Neural cell (in vitro differentiated cells): ENCODE results near the gene OR1D5.

ENCODE experiments used
- EP300 ChIP-seq: fragments of 450-650 bp; conservative IDR thresholded peaks from 2 replicates; pipeline ENCODE4 v1.6.1; 2014; ENCODE audit warnings: antibody characterized with exemption, mild to moderate bottlenecking, moderate library complexity; ENCODE audit not compliant: poor library complexity, severe bottlenecking
- EZH2 ChIP-seq: fragments of 200-600, 300-800 bp; shearing (Covaris generic), sonication (generic); IDR thresholded peaks from 2 replicates; pipeline ENCODE4 v1.6.1; 2014; ENCODE audit warnings: antibody characterized with exemption, low read length, borderline replicate concordance, mild to moderate bottlenecking; ENCODE audit not compliant: insufficient read depth, poor library complexity, severe bottlenecking
- POLR2AphosphoS5 ChIP-seq: IDR thresholded peaks from 2 replicates; pipeline ENCODE4 v1.6.1; 2012
- RAD21 ChIP-seq: fragments of 450-650 bp; conservative IDR thresholded peaks from 2 replicates; pipeline ENCODE4 v1.6.1; 2014; ENCODE audit warnings: antibody characterized with exemption, mild to moderate bottlenecking, moderate library complexity
- TAF1 ChIP-seq: IDR thresholded peaks from 2 replicates; pipeline ENCODE4 v1.6.1; 2012; ENCODE audit warnings: low read depth
- TF ChIP-seq, protein P1 (sequence below): fragments of 450-650 bp; IDR thresholded peaks from 2 replicates; pipeline ENCODE4 v1.5.1; 2014; ENCODE audit warnings: antibody characterized with exemption, mild to moderate bottlenecking, moderate library complexity; ENCODE audit not compliant: poor library complexity, severe bottlenecking
- TF ChIP-seq, protein P2 (sequence below): IDR thresholded peaks from 2 replicates; pipeline ENCODE4 v1.6.1; 2012; ENCODE audit warnings: borderline replicate concordance

- TF ChIP-seq, protein P1, sequence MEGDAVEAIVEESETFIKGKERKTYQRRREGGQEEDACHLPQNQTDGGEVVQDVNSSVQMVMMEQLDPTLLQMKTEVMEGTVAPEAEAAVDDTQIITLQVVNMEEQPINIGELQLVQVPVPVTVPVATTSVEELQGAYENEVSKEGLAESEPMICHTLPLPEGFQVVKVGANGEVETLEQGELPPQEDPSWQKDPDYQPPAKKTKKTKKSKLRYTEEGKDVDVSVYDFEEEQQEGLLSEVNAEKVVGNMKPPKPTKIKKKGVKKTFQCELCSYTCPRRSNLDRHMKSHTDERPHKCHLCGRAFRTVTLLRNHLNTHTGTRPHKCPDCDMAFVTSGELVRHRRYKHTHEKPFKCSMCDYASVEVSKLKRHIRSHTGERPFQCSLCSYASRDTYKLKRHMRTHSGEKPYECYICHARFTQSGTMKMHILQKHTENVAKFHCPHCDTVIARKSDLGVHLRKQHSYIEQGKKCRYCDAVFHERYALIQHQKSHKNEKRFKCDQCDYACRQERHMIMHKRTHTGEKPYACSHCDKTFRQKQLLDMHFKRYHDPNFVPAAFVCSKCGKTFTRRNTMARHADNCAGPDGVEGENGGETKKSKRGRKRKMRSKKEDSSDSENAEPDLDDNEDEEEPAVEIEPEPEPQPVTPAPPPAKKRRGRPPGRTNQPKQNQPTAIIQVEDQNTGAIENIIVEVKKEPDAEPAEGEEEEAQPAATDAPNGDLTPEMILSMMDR = no peak
- TF ChIP-seq RAD21 = no peak
- no peak for TF ChIP-seq POLR2AphosphoS5
- no peak for TF ChIP-seq EZH2
- TF ChIP-seq, protein P2, sequence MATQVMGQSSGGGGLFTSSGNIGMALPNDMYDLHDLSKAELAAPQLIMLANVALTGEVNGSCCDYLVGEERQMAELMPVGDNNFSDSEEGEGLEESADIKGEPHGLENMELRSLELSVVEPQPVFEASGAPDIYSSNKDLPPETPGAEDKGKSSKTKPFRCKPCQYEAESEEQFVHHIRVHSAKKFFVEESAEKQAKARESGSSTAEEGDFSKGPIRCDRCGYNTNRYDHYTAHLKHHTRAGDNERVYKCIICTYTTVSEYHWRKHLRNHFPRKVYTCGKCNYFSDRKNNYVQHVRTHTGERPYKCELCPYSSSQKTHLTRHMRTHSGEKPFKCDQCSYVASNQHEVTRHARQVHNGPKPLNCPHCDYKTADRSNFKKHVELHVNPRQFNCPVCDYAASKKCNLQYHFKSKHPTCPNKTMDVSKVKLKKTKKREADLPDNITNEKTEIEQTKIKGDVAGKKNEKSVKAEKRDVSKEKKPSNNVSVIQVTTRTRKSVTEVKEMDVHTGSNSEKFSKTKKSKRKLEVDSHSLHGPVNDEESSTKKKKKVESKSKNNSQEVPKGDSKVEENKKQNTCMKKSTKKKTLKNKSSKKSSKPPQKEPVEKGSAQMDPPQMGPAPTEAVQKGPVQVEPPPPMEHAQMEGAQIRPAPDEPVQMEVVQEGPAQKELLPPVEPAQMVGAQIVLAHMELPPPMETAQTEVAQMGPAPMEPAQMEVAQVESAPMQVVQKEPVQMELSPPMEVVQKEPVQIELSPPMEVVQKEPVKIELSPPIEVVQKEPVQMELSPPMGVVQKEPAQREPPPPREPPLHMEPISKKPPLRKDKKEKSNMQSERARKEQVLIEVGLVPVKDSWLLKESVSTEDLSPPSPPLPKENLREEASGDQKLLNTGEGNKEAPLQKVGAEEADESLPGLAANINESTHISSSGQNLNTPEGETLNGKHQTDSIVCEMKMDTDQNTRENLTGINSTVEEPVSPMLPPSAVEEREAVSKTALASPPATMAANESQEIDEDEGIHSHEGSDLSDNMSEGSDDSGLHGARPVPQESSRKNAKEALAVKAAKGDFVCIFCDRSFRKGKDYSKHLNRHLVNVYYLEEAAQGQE = no peak
- no peak for TF ChIP-seq EP300
- TF ChIP-seq TAF1 = no peak
Observed at GRCh38 chr17:3049705-3050295, 13.6 kb downstream of the OR1D5 start.
